Fibroblast of the conjunctiva (primary cell): Measurements from ENCODE around the gene NMB.
"Not testable (repeated sequence)": the region's sequence is repeated elsewhere in the genome, so short reads cannot be mapped to it uniquely, and the experiment has no call there.

ENCODE experiments used
- DNase-seq: peaks from one replicate; pipeline ENCODE4 v3.0.0-alpha.2; 2010; ENCODE audit warnings: low read depth

Gene NMB

GRCh38 chr15:84658080-84658787, at the start of gene NMB:
NMB (minus strand) TSS chr15:84658199; CDS start chr15:84658152, 47 bp downstream.
- DNase-seq, result peak; percentile 55

GRCh38 chr15:84703808-84704207, 45.8 kb upstream of the NMB start:
- no peak for DNase-seq

- DNase-seq, result no peak
Observed at GRCh38 chr15:84702961-84703482, 45.0 kb upstream of the NMB start.

GRCh38 chr15:84699538-84700191, 41.7 kb upstream of the NMB start:
- no peak for DNase-seq

- no peak for DNase-seq
Observed at GRCh38 chr15:84697236-84697990, 39.4 kb upstream of the NMB start.

GRCh38 chr15:84696757-84697156, 38.8 kb upstream of the NMB start:
- DNase-seq, result no peak

- DNase-seq, result no peak
Observed at GRCh38 chr15:84690342-84690741, 32.3 kb upstream of the NMB start.

- no peak for DNase-seq
Observed at GRCh38 chr15:84689858-84690257, 31.9 kb upstream of the NMB start.

GRCh38 chr15:84686446-84686845, 28.4 kb upstream of the NMB start:
- not testable (repeated sequence) for DNase-seq

GRCh38 chr15:84685304-84685703, 27.3 kb upstream of the NMB start:
- DNase-seq, result peak; percentile 83

GRCh38 chr15:84684092-84684491, 26.1 kb upstream of the NMB start:
- no peak for DNase-seq

GRCh38 chr15:84681831-84682230, 23.8 kb upstream of the NMB start:
- no peak for DNase-seq

GRCh38 chr15:84671211-84671610, 13.2 kb upstream of the NMB start:
- peak; percentile 63 for DNase-seq

- DNase-seq, result peak; percentile 69
Observed at GRCh38 chr15:84669726-84670125, 11.7 kb upstream of the NMB start.

- no peak for DNase-seq
Observed at GRCh38 chr15:84668221-84668982, 10.4 kb upstream of the NMB start.

- no peak for DNase-seq
Observed at GRCh38 chr15:84666373-84666772, 8.4 kb upstream of the NMB start.

GRCh38 chr15:84661001-84661400, 3.0 kb upstream of the NMB start:
- DNase-seq, result no peak

GRCh38 chr15:84659904-84660781, 2.1 kb upstream of the NMB start:
- no peak for DNase-seq

GRCh38 chr15:84658788-84659411, 901 bp upstream of the NMB start:
- no peak for DNase-seq

- no peak for DNase-seq
Observed at GRCh38 chr15:84657748-84658079, 285 bp downstream of the NMB start.

- no peak for DNase-seq
Observed at GRCh38 chr15:84656972-84657371, 1.0 kb downstream of the NMB start.
